GM23338 (cell line): ENCODE results near the gene KCTD14. TPM values are rescaled to one million over a fixed set of nuclear protein-coding genes. Genes with fewer than 3 reads are reported as not detected.

Experiments used
- ATAC-seq: fragments of 200-7000 bp; cut with Tn5 transposase; 3 replicates; pipeline ENCODE4 v1.9.1; 2020
- DNase-seq: peaks from one replicate; pipeline ENCODE4 v3.0.0-alpha.2; 2015; ENCODE audit warnings: low spot score
- H2AFZ ChIP-seq: fragments of 200-600 bp; sonication (generic); 2 replicates; pipeline ENCODE4 v1.8.0; 2016; ENCODE audit warnings: antibody characterized with exemption, mild to moderate bottlenecking, moderate library complexity
- H3F3A ChIP-seq: fragments of 200-600 bp; sonication (generic); replicated peaks from 2 replicates; pipeline ENCODE4 v1.8.0; 2017; ENCODE audit warnings: antibody characterized with exemption, mixed run types, low read depth
- H3K27ac ChIP-seq: fragments of 200-600 bp; sonication (generic); 2 replicates; pipeline ENCODE4 v1.6.1; 2016; ENCODE audit warnings: low read depth
- H3K27me3 ChIP-seq: fragments of 200-600 bp; sonication (generic); 2 replicates; pipeline ENCODE4 v1.8.0; 2016; ENCODE audit warnings: mild to moderate bottlenecking, mixed run types, moderate library complexity; ENCODE audit not compliant: insufficient read depth
- H3K36me3 ChIP-seq: fragments of 200-600 bp; sonication (generic); 2 replicates; pipeline ENCODE4 v1.8.0; 2016; ENCODE audit warnings: mild to moderate bottlenecking; ENCODE audit not compliant: insufficient read depth
- H3K4me1 ChIP-seq: fragments of 200-600 bp; sonication (generic); 2 replicates; pipeline ENCODE4 v1.8.0; 2016; ENCODE audit warnings: mild to moderate bottlenecking, moderate library complexity; ENCODE audit not compliant: insufficient read depth
- H3K4me2 ChIP-seq: fragments of 200-600 bp; sonication (generic); 2 replicates; pipeline ENCODE4 v1.7.1; 2017; ENCODE audit warnings: mixed run types
- H3K4me3 ChIP-seq: fragments of 200-600 bp; sonication (generic); 2 replicates; pipeline ENCODE4 v1.6.1; 2016; ENCODE audit warnings: mixed run types
- H3K79me2 ChIP-seq: fragments of 200-600 bp; sonication (generic); replicated peaks from 2 replicates; pipeline ENCODE4 v1.8.0; 2017; ENCODE audit warnings: mild to moderate bottlenecking; ENCODE audit not compliant: insufficient read depth
- H3K9me2 ChIP-seq: fragments of 200-600 bp; sonication (generic); 2 replicates; pipeline ENCODE4 v1.8.0; 2017; ENCODE audit not compliant: insufficient read depth
- H4K20me1 ChIP-seq: fragments of 200-600 bp; sonication (generic); replicated peaks from 2 replicates; pipeline ENCODE4 v1.8.0; 2017; ENCODE audit warnings: mild to moderate bottlenecking; ENCODE audit not compliant: insufficient read depth
- H3K27ac Mint-ChIP-seq: 2 replicates; pipeline ENCODE4 v1.8.0; 2020; ENCODE audit warnings: inconsistent platforms, mild to moderate bottlenecking, moderate library complexity, mixed read lengths
- H3K27me3 Mint-ChIP-seq: 3 replicates; pipeline ENCODE4 v1.8.0; 2022; ENCODE audit warnings: low read depth, mild to moderate bottlenecking, moderate library complexity, mixed read lengths, inconsistent platforms; ENCODE audit not compliant: insufficient read depth, poor library complexity
- H3K36me3 Mint-ChIP-seq: 3 replicates; pipeline ENCODE4 v1.8.0; 2021; ENCODE audit warnings: low read depth, mild to moderate bottlenecking, inconsistent platforms, moderate library complexity, mixed read lengths
- H3K4me1 Mint-ChIP-seq: 3 replicates; pipeline ENCODE4 v1.8.0; 2020; ENCODE audit warnings: mild to moderate bottlenecking, inconsistent platforms, mixed read lengths
- H3K4me3 Mint-ChIP-seq: 3 replicates; pipeline ENCODE4 v1.8.0; 2021; ENCODE audit warnings: moderate library complexity, mild to moderate bottlenecking, inconsistent platforms, mixed read lengths
- H3K9me3 Mint-ChIP-seq: 3 replicates; pipeline ENCODE4 v1.8.0; 2020; ENCODE audit warnings: moderate library complexity, mild to moderate bottlenecking, inconsistent platforms, mixed read lengths
- CREB1 ChIP-seq: fragments of 250-450 bp; sonication (Bioruptor Pico); IDR thresholded peaks from 2 replicates; pipeline ENCODE4 v1.5.0; 2020; ENCODE audit warnings: low read depth, mild to moderate bottlenecking, moderate library complexity
- EZH2 ChIP-seq: fragments of 200-600 bp; sonication (generic); IDR thresholded peaks from one replicate; pipeline ENCODE4 v1.8.0; 2017; ENCODE audit warnings: antibody characterized with exemption, mild to moderate bottlenecking, low read depth; ENCODE audit not compliant: unreplicated experiment
- EZH2phosphoT487 ChIP-seq: fragments of 200-600 bp; sonication (generic); IDR thresholded peaks from one replicate; pipeline ENCODE4 v1.8.1; 2018; ENCODE audit warnings: antibody characterized with exemption; ENCODE audit not compliant: unreplicated experiment
- JUNB ChIP-seq: IDR thresholded peaks from one replicate; pipeline ENCODE4 v1.6.1; 2016; ENCODE audit warnings: antibody characterized with exemption; ENCODE audit not compliant: unreplicated experiment
- POLR2AphosphoS5 ChIP-seq: IDR thresholded peaks from 2 replicates; pipeline ENCODE4 v1.6.1; 2016; ENCODE audit warnings: antibody characterized with exemption, low read depth
- ZNF114 ChIP-seq: fragments of 250-450 bp; sonication (Bioruptor Pico); IDR thresholded peaks from 2 replicates; pipeline ENCODE4 v1.5.0; 2020; ENCODE audit warnings: mild to moderate bottlenecking, moderate library complexity
- ZNF331 ChIP-seq: fragments of 250-450 bp; sonication (Bioruptor Pico); IDR thresholded peaks from 2 replicates; pipeline ENCODE4 v1.5.0; 2020; ENCODE audit warnings: low read depth, mild to moderate bottlenecking, moderate library complexity
- long read RNA-seq: library from polyadenylated mRNA; unstranded; transcript quantifications from one replicate; pipeline ENCODE4 v2.0.0, GENCODE V29; 2020; ENCODE audit not compliant: unreplicated experiment
- polyA plus RNA-seq: library from polyadenylated mRNA; unstranded; fragments of >200 nt; fragmentation: Nextera tagmentation; extraction: Ambion mirVana; gene quantifications from 2 replicates; pipeline ENCODE4 v1.2.1, GENCODE V29; 2016
- total RNA-seq: library from RNA; depleted of rRNA; stranded (reverse); fragments of >200 nt; shearing (Covaris generic); gene quantifications from 2 replicates; pipeline ENCODE4 v1.2.3, GENCODE V29; 2014; rRNA removed
- TF ChIP-seq, protein P1 (sequence below): IDR thresholded peaks from one replicate; pipeline ENCODE4 v1.6.1; 2018; ENCODE audit warnings: antibody characterized with exemption; ENCODE audit not compliant: unreplicated experiment
- TF ChIP-seq, protein P2 (sequence below): IDR thresholded peaks from 2 replicates; pipeline ENCODE4 v1.6.1; 2016; ENCODE audit warnings: antibody characterized with exemption
- TF ChIP-seq, protein P3 (sequence below), 2 experiments: fragments of 200-600 bp in 1 of 2; sonication (generic) in 1 of 2; conservative IDR thresholded peaks; 2 replicates each; pipeline versions ENCODE4 v1.5.1 to v1.6.1; 2016 to 2017; ENCODE audit warnings: antibody characterized with exemption in 2 of 2, low read depth in 2 of 2, mild to moderate bottlenecking in 2 of 2, moderate library complexity in 1 of 2

KCTD14 gene, protein sequence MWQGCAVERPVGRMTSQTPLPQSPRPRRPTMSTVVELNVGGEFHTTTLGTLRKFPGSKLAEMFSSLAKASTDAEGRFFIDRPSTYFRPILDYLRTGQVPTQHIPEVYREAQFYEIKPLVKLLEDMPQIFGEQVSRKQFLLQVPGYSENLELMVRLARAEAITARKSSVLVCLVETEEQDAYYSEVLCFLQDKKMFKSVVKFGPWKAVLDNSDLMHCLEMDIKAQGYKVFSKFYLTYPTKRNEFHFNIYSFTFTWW
- 14.2 and 19.1 TPM in 2 replicates for total RNA-seq
- 5.9 and 8.4 TPM in 2 replicates for polyA plus RNA-seq
- long read RNA-seq, transcript KCTD14-201 (2 exons, 1,691 nt) = major isoform, 17 of 18 reads
- long read RNA-seq, partial matches to known transcripts = 0 of 18 reads
- long read RNA-seq, other reads (novel, unspliced or antisense) = 1 of 18 reads

- Histone ChIP-seq H3K36me3 (no peaks in the 10 kb centered on the region), H3K27ac (peak within 1 kb of the TSS; percentile 84; the same call in 1 of the 2 replicates), H3K4me1 (peaks cover 7% of the 10 kb centered on the region; the same call in 1 of the 2 replicates), H3K9me2 (no peaks in the 10 kb centered on the region), H3K79me2 (no peaks in the 10 kb centered on the region; the same call in 1 of the 2 replicates), H3F3A (peaks cover 9% of the 10 kb centered on the region), H4K20me1 (no peaks in the 10 kb centered on the region), H3K27me3 (no peaks in the 10 kb centered on the region), H3K4me3 (peak within 1 kb of the TSS; percentile 71), H2AFZ (peak within 1 kb of the TSS; percentile 93), H3K4me2 (peak within 1 kb of the TSS; percentile 88)
- Mint-ChIP-seq H3K27me3 (no peaks in the 10 kb centered on the region), H3K4me3 (peak within 1 kb of the TSS; percentile 85), H3K4me1 (peaks cover 19% of the 10 kb centered on the region), H3K9me3 (peaks cover 3% of the 10 kb centered on the region), H3K27ac (peak within 1 kb of the TSS; percentile 61), H3K36me3 (no peaks in the 10 kb centered on the region)
- ATAC-seq (peak; percentile 92), DNase-seq (peak; percentile 79)
- TF ChIP-seq, protein P1, sequence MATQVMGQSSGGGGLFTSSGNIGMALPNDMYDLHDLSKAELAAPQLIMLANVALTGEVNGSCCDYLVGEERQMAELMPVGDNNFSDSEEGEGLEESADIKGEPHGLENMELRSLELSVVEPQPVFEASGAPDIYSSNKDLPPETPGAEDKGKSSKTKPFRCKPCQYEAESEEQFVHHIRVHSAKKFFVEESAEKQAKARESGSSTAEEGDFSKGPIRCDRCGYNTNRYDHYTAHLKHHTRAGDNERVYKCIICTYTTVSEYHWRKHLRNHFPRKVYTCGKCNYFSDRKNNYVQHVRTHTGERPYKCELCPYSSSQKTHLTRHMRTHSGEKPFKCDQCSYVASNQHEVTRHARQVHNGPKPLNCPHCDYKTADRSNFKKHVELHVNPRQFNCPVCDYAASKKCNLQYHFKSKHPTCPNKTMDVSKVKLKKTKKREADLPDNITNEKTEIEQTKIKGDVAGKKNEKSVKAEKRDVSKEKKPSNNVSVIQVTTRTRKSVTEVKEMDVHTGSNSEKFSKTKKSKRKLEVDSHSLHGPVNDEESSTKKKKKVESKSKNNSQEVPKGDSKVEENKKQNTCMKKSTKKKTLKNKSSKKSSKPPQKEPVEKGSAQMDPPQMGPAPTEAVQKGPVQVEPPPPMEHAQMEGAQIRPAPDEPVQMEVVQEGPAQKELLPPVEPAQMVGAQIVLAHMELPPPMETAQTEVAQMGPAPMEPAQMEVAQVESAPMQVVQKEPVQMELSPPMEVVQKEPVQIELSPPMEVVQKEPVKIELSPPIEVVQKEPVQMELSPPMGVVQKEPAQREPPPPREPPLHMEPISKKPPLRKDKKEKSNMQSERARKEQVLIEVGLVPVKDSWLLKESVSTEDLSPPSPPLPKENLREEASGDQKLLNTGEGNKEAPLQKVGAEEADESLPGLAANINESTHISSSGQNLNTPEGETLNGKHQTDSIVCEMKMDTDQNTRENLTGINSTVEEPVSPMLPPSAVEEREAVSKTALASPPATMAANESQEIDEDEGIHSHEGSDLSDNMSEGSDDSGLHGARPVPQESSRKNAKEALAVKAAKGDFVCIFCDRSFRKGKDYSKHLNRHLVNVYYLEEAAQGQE = peak; percentile 43
- peak; percentile 82 for TF ChIP-seq POLR2AphosphoS5
- TF ChIP-seq, protein P2, sequence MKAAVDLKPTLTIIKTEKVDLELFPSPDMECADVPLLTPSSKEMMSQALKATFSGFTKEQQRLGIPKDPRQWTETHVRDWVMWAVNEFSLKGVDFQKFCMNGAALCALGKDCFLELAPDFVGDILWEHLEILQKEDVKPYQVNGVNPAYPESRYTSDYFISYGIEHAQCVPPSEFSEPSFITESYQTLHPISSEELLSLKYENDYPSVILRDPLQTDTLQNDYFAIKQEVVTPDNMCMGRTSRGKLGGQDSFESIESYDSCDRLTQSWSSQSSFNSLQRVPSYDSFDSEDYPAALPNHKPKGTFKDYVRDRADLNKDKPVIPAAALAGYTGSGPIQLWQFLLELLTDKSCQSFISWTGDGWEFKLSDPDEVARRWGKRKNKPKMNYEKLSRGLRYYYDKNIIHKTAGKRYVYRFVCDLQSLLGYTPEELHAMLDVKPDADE = peak; percentile 50; the same call in 1 of the 2 replicates
- TF ChIP-seq CREB1 = peak; percentile 45
- no peak for TF ChIP-seq ZNF331 (CRISPR knock-in tag)
Observed at GRCh38 chr11:78022397-78023396, at the start of gene KCTD14. TSS of gene KCTD14 (minus strand) at chr11:78023276. CDS start at chr11:78023249, 27 bp downstream.

DNA sequence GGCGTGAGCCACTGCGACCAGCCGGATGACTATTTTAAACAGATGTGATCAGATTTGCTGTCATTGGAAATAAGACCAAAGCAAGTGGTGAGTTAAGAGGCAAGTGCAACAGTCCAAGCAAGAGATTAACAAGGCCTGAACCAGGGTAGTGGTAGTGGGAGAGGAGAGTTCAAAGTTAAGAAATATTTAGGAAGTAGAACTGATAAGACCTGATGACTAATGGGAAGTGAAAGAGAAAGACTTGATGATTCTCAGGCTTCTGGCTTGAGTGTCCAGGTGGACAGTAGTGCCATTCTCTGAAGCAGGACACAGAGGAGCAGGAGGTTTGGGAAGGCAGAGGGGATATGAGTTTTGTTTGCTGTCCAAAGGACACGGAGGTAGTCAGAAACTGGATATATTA is 49.4 kb upstream of the KCTD14 start:
- Mint-ChIP-seq H3K4me3 (no peak overlapping the region), H3K4me1 (no peaks in the 10 kb centered on the region), H3K27ac (no peak overlapping the region), H3K36me3 (peaks cover 30% of the 10 kb centered on the region), H3K27me3 (no peaks in the 10 kb centered on the region), H3K9me3 (no peaks in the 10 kb centered on the region)
- Histone ChIP-seq H3K27ac (no peak overlapping the region), H3K27me3 (no peaks in the 10 kb centered on the region), H4K20me1 (peaks cover 21% of the 10 kb centered on the region), H3K4me2 (no peak overlapping the region), H3F3A (peaks cover 5% of the 10 kb centered on the region; the same call in 1 of the 2 replicates), H3K36me3 (peaks cover 7% of the 10 kb centered on the region; the same call in 1 of the 2 replicates), H3K4me3 (no peak overlapping the region), H3K4me1 (no peaks in the 10 kb centered on the region), H2AFZ (no peak overlapping the region), H3K79me2 (peaks cover 46% of the 10 kb centered on the region), H3K9me2 (no peaks in the 10 kb centered on the region)
- no peak for DNase-seq
- no peak for ATAC-seq
- TF ChIP-seq ZNF331 (CRISPR knock-in tag) (no peak), JUNB (no peak), EZH2phosphoT487 (no peak), CREB1 (no peak), EZH2 (no peak), ZNF114 (CRISPR knock-in tag) (no peak)
- TF ChIP-seq, protein P2 = no peak
- TF ChIP-seq, protein P3, sequence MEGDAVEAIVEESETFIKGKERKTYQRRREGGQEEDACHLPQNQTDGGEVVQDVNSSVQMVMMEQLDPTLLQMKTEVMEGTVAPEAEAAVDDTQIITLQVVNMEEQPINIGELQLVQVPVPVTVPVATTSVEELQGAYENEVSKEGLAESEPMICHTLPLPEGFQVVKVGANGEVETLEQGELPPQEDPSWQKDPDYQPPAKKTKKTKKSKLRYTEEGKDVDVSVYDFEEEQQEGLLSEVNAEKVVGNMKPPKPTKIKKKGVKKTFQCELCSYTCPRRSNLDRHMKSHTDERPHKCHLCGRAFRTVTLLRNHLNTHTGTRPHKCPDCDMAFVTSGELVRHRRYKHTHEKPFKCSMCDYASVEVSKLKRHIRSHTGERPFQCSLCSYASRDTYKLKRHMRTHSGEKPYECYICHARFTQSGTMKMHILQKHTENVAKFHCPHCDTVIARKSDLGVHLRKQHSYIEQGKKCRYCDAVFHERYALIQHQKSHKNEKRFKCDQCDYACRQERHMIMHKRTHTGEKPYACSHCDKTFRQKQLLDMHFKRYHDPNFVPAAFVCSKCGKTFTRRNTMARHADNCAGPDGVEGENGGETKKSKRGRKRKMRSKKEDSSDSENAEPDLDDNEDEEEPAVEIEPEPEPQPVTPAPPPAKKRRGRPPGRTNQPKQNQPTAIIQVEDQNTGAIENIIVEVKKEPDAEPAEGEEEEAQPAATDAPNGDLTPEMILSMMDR (conservative IDR thresholded peaks at IDR 0.05; ENCODE audit: low read depth in 2 of 2) = no peak
